ENCODE measurements around the gene CDK5RAP2.

CDK5RAP2 gene

GRCh38 chr9:120377268-120378159 lies 202.5 kb downstream of the CDK5RAP2 start:
- DNase-seq, result no peak

- no peak for DNase-seq
Observed at GRCh38 chr9:120376101-120376500, 203.9 kb downstream of the CDK5RAP2 start.

GRCh38 chr9:120375316-120375715 lies 204.7 kb downstream of the CDK5RAP2 start:
- DNase-seq, result no peak

GRCh38 chr9:120374817-120375216 lies 205.2 kb downstream of the CDK5RAP2 start:
- no peak for DNase-seq

GRCh38 chr9:120374239-120374638 lies 205.7 kb downstream of the CDK5RAP2 start:
- DNase-seq, result no peak

- DNase-seq, result no peak
Observed at GRCh38 chr9:120372040-120372439, 207.9 kb downstream of the CDK5RAP2 start.

GRCh38 chr9:120369608-120370220 lies 210.3 kb downstream of the CDK5RAP2 start:
- no peak for DNase-seq

- DNase-seq, result no peak
Observed at GRCh38 chr9:120368799-120369198, 211.2 kb downstream of the CDK5RAP2 start.

GRCh38 chr9:120366644-120367019 lies 213.3 kb downstream of the CDK5RAP2 start:
- no peak for DNase-seq

GRCh38 chr9:120365386-120365785 lies 214.6 kb downstream of the CDK5RAP2 start:
- DNase-seq, result no peak

- DNase-seq, result no peak
Observed at GRCh38 chr9:120363697-120364096, 216.3 kb downstream of the CDK5RAP2 start.

GRCh38 chr9:120362446-120362845 lies 217.5 kb downstream of the CDK5RAP2 start:
- DNase-seq, result no peak

- no peak for DNase-seq
Observed at GRCh38 chr9:120361551-120361950, 218.4 kb downstream of the CDK5RAP2 start.

GRCh38 chr9:120360510-120360909 lies 219.5 kb downstream of the CDK5RAP2 start:
- no peak for DNase-seq

GRCh38 chr9:120360046-120360445 lies 219.9 kb downstream of the CDK5RAP2 start:
- no peak for DNase-seq

- DNase-seq, result no peak
Observed at GRCh38 chr9:120358877-120359276, 221.1 kb downstream of the CDK5RAP2 start.

- DNase-seq, result no peak
Observed at GRCh38 chr9:120353506-120353905, 226.5 kb downstream of the CDK5RAP2 start.

GRCh38 chr9:120351106-120351505 lies 228.9 kb downstream of the CDK5RAP2 start:
- no peak for DNase-seq

- DNase-seq, result no peak
Observed at GRCh38 chr9:120350596-120350995, 229.4 kb downstream of the CDK5RAP2 start.

- peak; percentile 2 to 26 for DNase-seq
Observed at GRCh38 chr9:120348951-120349429, 231.0 kb downstream of the CDK5RAP2 start.

GRCh38 chr9:120345379-120345778 lies 234.6 kb downstream of the CDK5RAP2 start:
- DNase-seq, result no peak

- no peak for DNase-seq
Observed at GRCh38 chr9:120344230-120344629, 235.7 kb downstream of the CDK5RAP2 start.

- DNase-seq, result no peak
Observed at GRCh38 chr9:120343416-120343815, 236.6 kb downstream of the CDK5RAP2 start.
